Karpas-422 (cell line): ENCODE results near the gene PPP1R15A. TPM values are rescaled to one million over a fixed set of nuclear protein-coding genes. Genes with fewer than 3 reads are reported as not detected.
"Not testable (repeated sequence)": the region's sequence is repeated elsewhere in the genome, so short reads cannot be mapped to it uniquely, and the experiment has no call there.

Experiments
- DNase-seq: peaks from one replicate; pipeline ENCODE4 v3.0.0-alpha.2; 2015
- H2AFZ ChIP-seq: fragments of 200-600 bp; sonication (generic); 2 replicates; pipeline ENCODE4 v1.6.1; 2014; ENCODE audit warnings: antibody characterized with exemption, low read length, mixed read lengths
- H3K27ac ChIP-seq: fragments of 200-600 bp; sonication (generic); 2 replicates; pipeline ENCODE4 v1.5.1; 2014; ENCODE audit warnings: mild to moderate bottlenecking, low read length, moderate library complexity
- H3K27me3 ChIP-seq: fragments of 200-600 bp; sonication (generic); 2 replicates; pipeline ENCODE4 v1.6.1; 2014; ENCODE audit warnings: low read length, mixed read lengths
- H3K36me3 ChIP-seq: fragments of 200-600 bp; sonication (generic); 2 replicates; pipeline ENCODE4 v1.6.1; 2014; ENCODE audit warnings: low read length, mixed read lengths; ENCODE audit not compliant: insufficient read depth
- H3K4me1 ChIP-seq: fragments of 200-600 bp; sonication (generic); 2 replicates; pipeline ENCODE4 v1.6.1; 2014; ENCODE audit warnings: mild to moderate bottlenecking, low read length, mixed read lengths
- H3K4me2 ChIP-seq: fragments of 200-600 bp; sonication (generic); 2 replicates; pipeline ENCODE4 v1.6.1; 2014; ENCODE audit warnings: low read length, low read depth, mild to moderate bottlenecking; ENCODE audit not compliant: poor library complexity, severe bottlenecking
- H3K4me3 ChIP-seq: fragments of 200-600 bp; sonication (generic); 2 replicates; pipeline ENCODE4 v1.5.1; 2014; ENCODE audit warnings: mild to moderate bottlenecking, antibody characterized with exemption, low read length, mixed read lengths
- H3K79me2 ChIP-seq: fragments of 200-600 bp; sonication (generic); 2 replicates; pipeline ENCODE4 v1.6.1; 2014; ENCODE audit warnings: mild to moderate bottlenecking, low read length, mixed read lengths
- H3K9ac ChIP-seq: fragments of 200-600 bp; sonication (generic); 2 replicates; pipeline ENCODE4 v1.6.0; 2014; ENCODE audit warnings: low read length
- H3K9me2 ChIP-seq: fragments of 200-600 bp; sonication (generic), shearing (Covaris generic); replicated peaks from 2 replicates; pipeline ENCODE4 v1.6.0; 2014; ENCODE audit warnings: mild to moderate bottlenecking, low read length, moderate library complexity; ENCODE audit not compliant: insufficient read depth
- H3K9me3 ChIP-seq: fragments of 300-700, 200-600 bp; sonication (generic); 2 replicates; pipeline ENCODE4 v1.6.1; 2014; ENCODE audit warnings: low read length, mixed read lengths
- H4K20me1 ChIP-seq: fragments of 200-600 bp; sonication (generic); 2 replicates; pipeline ENCODE4 v1.6.1; 2014; ENCODE audit warnings: mild to moderate bottlenecking, antibody characterized with exemption, low read length, low read depth; ENCODE audit not compliant: insufficient read depth
- total RNA-seq: library from RNA; depleted of rRNA; stranded (reverse); fragments of >200 nt; shearing (Covaris generic); gene quantifications from 2 replicates; pipeline ENCODE4 v1.2.3, GENCODE V29; 2014; ENCODE audit warnings: low replicate concordance

Gene PPP1R15A
- total RNA-seq, 1 experiment from 2014 or later: 22.6 TPM

DNA sequence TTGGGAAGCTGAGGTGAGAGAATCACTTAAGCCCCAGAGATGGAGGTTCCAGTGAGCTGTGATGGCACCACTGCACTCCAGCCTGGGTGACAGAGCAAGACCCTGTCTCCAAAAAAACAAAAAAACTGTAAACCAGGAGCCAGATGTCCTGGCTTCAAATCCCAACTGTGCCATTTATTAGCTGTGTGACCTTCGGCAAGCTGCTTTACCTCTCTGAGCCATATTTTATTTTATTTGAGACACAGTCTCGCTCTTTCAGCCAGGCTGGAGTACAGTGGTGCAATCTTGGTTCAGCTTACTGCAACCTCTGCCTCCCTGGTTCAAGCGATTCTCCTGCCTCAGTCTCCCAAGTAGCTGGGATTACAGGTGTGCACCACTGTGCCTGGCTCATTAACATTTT lies 25.6 kb upstream of the PPP1R15A start:
- not testable (repeated sequence) for H3K9me3 ChIP-seq, H3K4me2 ChIP-seq, H2AFZ ChIP-seq, H3K79me2 ChIP-seq, H3K27me3 ChIP-seq, H3K4me1 ChIP-seq, H3K4me3 ChIP-seq, H4K20me1 ChIP-seq, H3K9ac ChIP-seq, H3K36me3 ChIP-seq, H3K9me2 ChIP-seq, DNase-seq, H3K27ac ChIP-seq

DNA sequence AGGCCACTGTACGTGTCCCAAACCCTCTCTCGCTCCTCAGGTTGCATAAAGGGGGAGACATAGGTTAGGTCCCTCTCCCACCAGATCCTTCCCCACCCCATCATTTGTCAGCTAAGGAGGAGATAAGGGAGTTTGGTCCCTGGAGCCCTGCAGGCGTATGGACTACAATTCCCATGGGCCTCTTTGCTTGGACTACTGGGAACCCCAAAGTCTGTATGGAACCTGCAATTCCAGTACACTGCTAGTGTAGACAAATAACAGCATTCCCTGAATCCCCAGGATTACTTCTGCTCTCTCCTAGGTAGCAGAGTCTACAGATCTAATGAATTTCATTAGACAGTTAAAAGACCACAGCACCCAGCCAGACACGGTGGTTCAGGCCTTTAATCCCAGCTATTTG lies 19.9 kb upstream of the PPP1R15A start:
- Histone ChIP-seq H3K79me2 (no peaks in the 10 kb centered on the region), H3K9me3 (no peaks in the 10 kb centered on the region), H3K9me2 (no peaks in the 10 kb centered on the region), H3K27me3 (no peaks in the 10 kb centered on the region), H3K9ac (no peak overlapping the region), H3K36me3 (no peaks in the 10 kb centered on the region), H3K4me1 (no peaks in the 10 kb centered on the region), H2AFZ (no peak overlapping the region), H3K4me3 (no peak overlapping the region), H3K4me2 (no peak overlapping the region), H4K20me1 (no peaks in the 10 kb centered on the region), H3K27ac (no peak overlapping the region)
- no peak for DNase-seq

DNA sequence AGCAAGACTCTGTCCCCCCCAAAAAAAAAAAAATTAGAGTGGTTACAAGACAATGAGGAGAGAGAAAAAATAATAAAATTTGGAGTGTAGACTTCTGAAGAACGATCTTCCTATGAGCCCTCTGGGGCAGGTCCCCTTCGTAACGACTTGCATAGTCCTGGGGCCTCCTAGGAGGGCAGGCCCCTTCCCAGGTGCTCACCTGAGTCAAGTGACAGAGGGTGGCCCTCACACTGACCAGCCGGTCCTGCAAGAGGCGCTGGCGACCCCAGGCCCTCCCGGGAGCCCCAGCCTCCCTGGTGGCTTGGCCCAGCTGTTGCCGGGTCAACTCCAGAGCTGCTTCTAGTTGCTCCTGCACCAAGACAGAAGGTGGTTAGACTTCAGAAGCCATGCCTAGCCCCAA lies 18.7 kb upstream of the PPP1R15A start:
- H3K9ac ChIP-seq: no peak overlapping the region
- DNase-seq: no peak
- no peaks in the 10 kb centered on the region for H4K20me1 ChIP-seq
- H3K36me3 ChIP-seq: no peaks in the 10 kb centered on the region
- no peak overlapping the region for H3K27ac ChIP-seq
- H3K4me3 ChIP-seq: no peak overlapping the region
- no peaks in the 10 kb centered on the region for H3K9me3 ChIP-seq
- H3K4me2 ChIP-seq: no peak overlapping the region
- no peak overlapping the region for H2AFZ ChIP-seq
- H3K27me3 ChIP-seq: no peaks in the 10 kb centered on the region
- no peaks in the 10 kb centered on the region for H3K4me1 ChIP-seq
- H3K9me2 ChIP-seq: no peaks in the 10 kb centered on the region
- H3K79me2 ChIP-seq: no peaks in the 10 kb centered on the region

DNA sequence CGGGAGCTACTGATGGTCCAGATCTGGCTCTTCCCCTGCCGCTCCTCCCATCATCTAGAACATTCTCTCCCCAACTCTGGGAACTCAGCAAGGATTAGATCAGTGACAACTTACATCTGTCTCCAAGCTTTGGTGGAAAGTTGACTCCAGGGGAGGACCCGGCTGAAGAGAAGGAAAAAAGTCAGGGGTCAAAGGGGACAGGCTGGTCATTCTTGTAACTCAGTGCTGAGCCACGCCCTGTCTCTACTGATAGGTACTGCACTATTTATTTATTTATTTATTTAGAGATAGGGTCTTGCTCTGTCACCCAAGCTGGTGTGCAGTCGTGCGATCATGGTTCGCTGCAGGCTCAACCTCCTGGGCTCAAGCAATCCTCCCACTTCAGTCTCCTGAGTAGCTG lies 18.1 kb upstream of the PPP1R15A start:
- Histone ChIP-seq H3K9ac (no peak overlapping the region), H3K4me2 (no peak overlapping the region), H3K27ac (no peak overlapping the region), H3K9me3 (no peaks in the 10 kb centered on the region), H3K4me3 (no peak overlapping the region), H3K36me3 (no peaks in the 10 kb centered on the region), H3K4me1 (no peaks in the 10 kb centered on the region), H3K9me2 (no peaks in the 10 kb centered on the region), H2AFZ (no peak overlapping the region), H4K20me1 (no peaks in the 10 kb centered on the region), H3K79me2 (no peaks in the 10 kb centered on the region), H3K27me3 (no peaks in the 10 kb centered on the region)
- DNase-seq: no peak

DNA sequence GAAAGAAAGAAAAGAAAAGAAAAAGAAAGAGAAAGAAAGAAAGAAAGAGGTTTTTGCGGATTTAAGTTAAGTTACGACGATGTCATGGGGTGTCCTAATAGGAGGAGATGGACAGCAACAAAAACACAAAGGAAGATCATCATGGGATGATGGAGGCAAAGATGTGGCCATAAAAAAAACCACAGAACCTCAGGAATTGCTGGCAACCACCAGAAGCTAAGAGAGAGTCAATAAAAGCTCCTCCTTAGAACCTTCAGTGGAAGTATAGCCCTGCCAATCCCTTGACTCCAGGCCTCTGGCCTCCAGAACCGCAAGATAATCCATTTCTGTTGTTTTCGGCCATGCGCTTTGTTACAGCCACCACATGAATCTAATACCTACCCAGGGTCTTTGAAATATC lies 15.3 kb upstream of the PPP1R15A start:
- H3K9ac ChIP-seq: no peak overlapping the region
- no peaks in the 10 kb centered on the region for H3K79me2 ChIP-seq
- no peak for DNase-seq

DNA sequence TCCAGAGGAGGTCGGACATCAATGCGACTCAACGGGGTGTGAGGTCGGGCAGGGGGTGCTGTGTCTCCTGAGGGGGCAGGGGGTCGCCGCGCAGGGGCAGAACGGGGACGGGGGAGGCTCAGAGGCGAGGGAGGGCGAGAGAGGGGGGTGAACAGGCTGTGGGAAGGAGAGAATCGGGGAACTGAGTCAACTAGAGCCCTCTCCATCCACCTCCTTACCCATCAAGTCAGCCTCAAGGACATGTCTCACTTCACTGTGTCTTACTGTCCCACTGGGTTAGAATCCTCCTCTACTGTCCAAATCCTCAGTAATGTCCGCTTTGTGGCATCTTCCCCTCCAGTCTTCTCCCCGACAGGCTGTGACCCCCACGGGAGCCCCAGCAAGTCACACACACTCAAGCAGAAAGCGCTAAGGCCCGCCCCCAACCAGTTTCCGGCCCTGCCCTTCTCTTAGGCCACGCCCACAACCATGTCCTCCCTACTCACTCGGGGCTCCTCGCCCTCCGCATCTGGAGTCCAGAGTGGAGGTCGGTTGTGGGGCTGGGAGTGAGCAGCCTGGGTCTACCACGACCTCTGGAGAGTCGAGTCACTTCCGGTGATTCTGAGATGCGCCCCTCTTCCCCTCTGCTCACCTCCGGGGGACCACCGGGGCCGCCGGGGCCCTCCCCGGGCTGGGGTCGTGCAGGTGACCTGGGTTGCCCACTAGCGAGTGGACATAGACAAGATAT lies 13.1 kb upstream of the PPP1R15A start:
- H4K20me1 ChIP-seq: no peaks in the 10 kb centered on the region
- H3K9me2 ChIP-seq: no peaks in the 10 kb centered on the region
- no peaks in the 10 kb centered on the region for H3K27me3 ChIP-seq
- peak; percentile 75 for DNase-seq
- no peaks in the 10 kb centered on the region for H3K79me2 ChIP-seq
- no peak overlapping the region for H3K4me2 ChIP-seq
- H3K4me1 ChIP-seq: no peaks in the 10 kb centered on the region
- no peak overlapping the region for H3K4me3 ChIP-seq
- no peaks in the 10 kb centered on the region for H3K9me3 ChIP-seq
- no peaks in the 10 kb centered on the region for H3K36me3 ChIP-seq
- H2AFZ ChIP-seq: no peak overlapping the region
- no peak overlapping the region for H3K9ac ChIP-seq
- H3K27ac ChIP-seq: no peak overlapping the region

More for the DNA sequence above, 15.3 kb upstream of the PPP1R15A start:
- Histone ChIP-seq H3K9me3 (no peaks in the 10 kb centered on the region), H3K27ac (no peak overlapping the region), H2AFZ (no peak overlapping the region), H3K36me3 (no peaks in the 10 kb centered on the region), H4K20me1 (no peaks in the 10 kb centered on the region), H3K4me3 (no peak overlapping the region), H3K4me2 (no peak overlapping the region), H3K4me1 (no peaks in the 10 kb centered on the region), H3K9me2 (no peaks in the 10 kb centered on the region), H3K27me3 (no peaks in the 10 kb centered on the region)

DNA sequence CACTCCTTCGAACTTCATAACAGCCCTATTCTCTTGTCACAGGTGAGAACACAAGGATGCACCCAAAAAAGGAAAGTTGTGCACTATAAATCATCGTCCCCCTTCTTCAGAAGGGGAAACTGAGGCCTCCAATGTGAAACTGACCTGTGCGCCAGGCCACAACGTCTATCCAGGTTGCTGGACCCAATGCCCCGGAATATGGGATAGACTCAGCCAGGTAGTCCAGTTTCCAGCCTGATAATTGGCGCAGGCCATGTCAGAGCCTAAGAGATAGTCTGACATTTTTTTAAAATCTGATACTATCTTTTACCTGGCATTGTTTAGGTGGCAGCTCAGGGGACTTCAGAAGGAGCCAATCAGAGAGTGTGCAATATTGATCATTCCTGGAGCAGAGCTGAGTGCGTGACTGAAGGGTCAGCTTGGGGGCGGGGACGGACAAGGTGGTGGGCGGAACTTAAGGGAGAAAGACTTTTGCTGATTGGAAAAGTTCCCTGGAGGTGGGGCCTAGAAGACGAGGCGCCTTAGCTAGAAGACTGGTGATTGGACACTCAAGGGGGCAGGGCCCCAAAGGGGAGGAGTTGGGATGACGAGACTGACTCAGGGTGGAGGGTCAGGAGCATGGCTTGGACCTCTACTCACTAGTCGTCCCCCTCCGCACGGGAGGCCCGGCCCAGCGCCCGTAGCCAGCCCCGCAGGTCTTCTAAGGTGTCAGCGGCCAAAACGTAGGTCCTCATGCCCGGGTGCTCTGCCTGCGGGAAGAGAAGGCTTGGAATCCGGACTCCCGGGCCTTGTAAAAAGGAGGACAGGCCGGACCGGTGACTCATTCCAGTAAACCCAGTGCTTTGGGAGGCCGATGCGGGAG lies 12.3 kb upstream of the PPP1R15A start:
- Histone ChIP-seq H3K4me1 (no peaks in the 10 kb centered on the region), H3K9me2 (no peaks in the 10 kb centered on the region), H4K20me1 (no peaks in the 10 kb centered on the region), H3K4me3 (no peak overlapping the region), H3K4me2 (no peak overlapping the region), H3K27me3 (no peaks in the 10 kb centered on the region), H3K79me2 (no peaks in the 10 kb centered on the region), H3K36me3 (no peaks in the 10 kb centered on the region), H3K9ac (no peak overlapping the region), H3K9me3 (no peaks in the 10 kb centered on the region), H2AFZ (no peak overlapping the region), H3K27ac (no peak overlapping the region)
- peak; percentile 58 for DNase-seq

DNA sequence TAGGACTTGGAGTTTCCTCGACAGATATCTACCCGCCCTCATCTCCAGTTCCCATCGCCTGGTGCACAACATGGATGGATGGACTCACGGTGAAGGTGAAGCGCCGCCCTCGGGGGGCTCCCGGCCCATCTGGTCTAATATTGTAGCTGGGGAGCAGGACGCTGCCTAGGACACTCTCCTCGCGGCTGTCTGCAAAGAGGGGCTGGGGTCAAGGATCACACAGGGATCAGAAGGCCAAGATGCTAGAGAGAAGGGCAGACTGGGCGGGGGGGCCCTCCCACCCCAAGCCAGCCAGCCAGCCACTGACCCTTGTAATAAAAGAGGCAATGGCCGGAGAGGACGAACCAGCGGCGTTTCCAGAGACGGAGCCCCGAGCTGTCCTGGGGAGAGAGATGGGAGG lies 10.9 kb upstream of the PPP1R15A start:
- no peaks in the 10 kb centered on the region for H3K9me2 ChIP-seq
- no peak overlapping the region for H3K4me2 ChIP-seq
- H3K9me3 ChIP-seq: no peaks in the 10 kb centered on the region
- H3K27me3 ChIP-seq: no peaks in the 10 kb centered on the region
- H3K4me1 ChIP-seq: peaks cover 2% of the 10 kb centered on the region; the same call in 1 of the 2 replicates
- DNase-seq: no peak
- no peak overlapping the region for H3K4me3 ChIP-seq
- no peak overlapping the region for H2AFZ ChIP-seq
- no peaks in the 10 kb centered on the region for H3K79me2 ChIP-seq
- no peak overlapping the region for H3K9ac ChIP-seq
- H3K36me3 ChIP-seq: no peaks in the 10 kb centered on the region
- H3K27ac ChIP-seq: no peak overlapping the region
- H4K20me1 ChIP-seq: no peaks in the 10 kb centered on the region
